ENCODE results near the gene EBNA1BP2.

DNA sequence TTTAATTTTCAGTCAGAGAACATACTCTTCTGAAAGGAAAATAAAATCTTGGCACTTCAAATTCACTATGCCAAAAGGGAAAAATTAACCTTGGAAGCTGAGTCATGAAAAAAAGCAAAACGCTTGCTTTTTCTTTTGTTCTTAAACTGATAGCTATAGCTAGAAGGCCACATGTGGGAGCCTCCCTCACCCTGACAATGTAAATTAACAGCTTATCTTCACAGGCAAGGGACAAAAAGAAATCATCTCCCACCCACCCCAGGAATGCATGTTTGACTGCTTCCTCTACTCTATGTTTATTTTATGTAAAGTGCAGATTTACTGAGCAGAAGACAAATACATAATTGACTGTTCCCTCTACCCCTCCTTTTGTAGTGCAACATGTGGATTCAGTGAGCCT, 38.0 kb downstream of the EBNA1BP2 start:
- TF ChIP-seq CTCF (IDR thresholded peaks at IDR 0.05; ENCODE audit: low read length) (no peak), EZH2 (IDR thresholded peaks at IDR 0.05; ENCODE audit: borderline replicate concordance, low read length) (no peak)

All from OCI-LY1 (cell line).